SK-N-SH treated with all-trans-retinoic acid at 6 μM for 48 hours (cell line): ENCODE results near the gene FOXN3.

Experiments
- ATAC-seq: fragments of 200-7000 bp; cut with Tn5 transposase; 3 replicates; pipeline ENCODE4 v1.9.1; 2020; ENCODE audit warnings: mild to moderate bottlenecking, moderate library complexity
- ARNTL ChIP-seq: fragments of 450-650 bp; formaldehyde crosslinking; IDR thresholded peaks from 2 replicates; pipeline ENCODE4 v1.5.0; 2020; ENCODE audit warnings: low read depth, mild to moderate bottlenecking, moderate library complexity, borderline replicate concordance
- BACH2 ChIP-seq: fragments of 250-450 bp; sonication (Bioruptor Pico); IDR thresholded peaks from 2 replicates; pipeline ENCODE4 v1.9.0; 2021; ENCODE audit warnings: mild to moderate bottlenecking, borderline replicate concordance
- CSDC2 ChIP-seq: fragments of 250-450 bp; sonication (Bioruptor Pico); IDR thresholded peaks from 2 replicates; pipeline ENCODE4 v1.5.0; 2020; ENCODE audit warnings: mild to moderate bottlenecking, moderate library complexity
- ESRRG ChIP-seq: fragments of 250-450 bp; sonication (Bioruptor Pico); IDR thresholded peaks from 2 replicates; pipeline ENCODE4 v1.6.1; 2021; ENCODE audit warnings: mild to moderate bottlenecking
- GLIS3 ChIP-seq: fragments of 250-450 bp; sonication (Bioruptor Pico); IDR thresholded peaks from 2 replicates; pipeline ENCODE4 v1.5.0; 2020; ENCODE audit warnings: mild to moderate bottlenecking, moderate library complexity
- ISL1 ChIP-seq: fragments of 250-450 bp; sonication (Bioruptor Pico); IDR thresholded peaks from 2 replicates; pipeline ENCODE4 v2.1.2; 2022; ENCODE audit warnings: mild to moderate bottlenecking, moderate library complexity
- OSR1 ChIP-seq: fragments of 250-450 bp; sonication (Bioruptor Pico); IDR thresholded peaks from 2 replicates; pipeline ENCODE4 v1.8.0; 2022; ENCODE audit warnings: moderate library complexity, mild to moderate bottlenecking, inconsistent platforms
- PPARA ChIP-seq: fragments of 250-450 bp; sonication (Bioruptor Pico); IDR thresholded peaks from 2 replicates; pipeline ENCODE4 v1.5.0; 2020; ENCODE audit warnings: mild to moderate bottlenecking, borderline replicate concordance
- RARB ChIP-seq: fragments of 250-450 bp; sonication (Bioruptor Pico); IDR thresholded peaks from 2 replicates; pipeline ENCODE4 v1.8.0; 2021; ENCODE audit warnings: mild to moderate bottlenecking, moderate library complexity
- SNAI2 ChIP-seq: fragments of 250-450 bp; sonication (Bioruptor Pico); IDR thresholded peaks from 2 replicates; pipeline ENCODE4 v1.5.0; 2020; ENCODE audit warnings: mild to moderate bottlenecking, moderate library complexity
- TCF4 ChIP-seq: fragments of 250-450 bp; sonication (Bioruptor Pico); IDR thresholded peaks from 2 replicates; pipeline ENCODE4 v1.8.0; 2021; ENCODE audit warnings: mild to moderate bottlenecking, moderate library complexity, borderline replicate concordance
- TOX ChIP-seq: fragments of 250-450 bp; sonication (Bioruptor Pico); IDR thresholded peaks from 2 replicates; pipeline ENCODE4 v1.8.0; 2021; ENCODE audit warnings: mild to moderate bottlenecking, moderate library complexity, borderline replicate concordance
- ZFP3 ChIP-seq: fragments of 250-450 bp; sonication (Bioruptor Pico); IDR thresholded peaks from 2 replicates; pipeline ENCODE4 v1.5.0; 2020; ENCODE audit warnings: mild to moderate bottlenecking, moderate library complexity
- ZFP30 ChIP-seq: fragments of 450-650 bp; formaldehyde crosslinking; IDR thresholded peaks from 2 replicates; pipeline ENCODE4 v1.5.0; 2022; ENCODE audit warnings: mild to moderate bottlenecking, moderate library complexity
- ZNF565 ChIP-seq: fragments of 450-650 bp; formaldehyde crosslinking; conservative IDR thresholded peaks from 2 replicates; pipeline ENCODE4 v1.5.0; 2020; ENCODE audit warnings: low read depth, mild to moderate bottlenecking, moderate library complexity
- ZNF70 ChIP-seq: fragments of 450-650 bp; formaldehyde crosslinking; IDR thresholded peaks from 2 replicates; pipeline ENCODE4 v1.5.0; 2020; ENCODE audit warnings: mild to moderate bottlenecking, moderate library complexity
- ZNF8 ChIP-seq: fragments of 450-650 bp; formaldehyde crosslinking; IDR thresholded peaks from 2 replicates; pipeline ENCODE4 v1.5.0; 2020; ENCODE audit warnings: mild to moderate bottlenecking, moderate library complexity
- TF ChIP-seq, protein P1 (sequence below): fragments of 250-450 bp; sonication (Bioruptor Pico); IDR thresholded peaks from 2 replicates; pipeline ENCODE4 v1.5.1; 2020; ENCODE audit warnings: low read depth, mild to moderate bottlenecking, moderate library complexity
- TF ChIP-seq, protein P2 (sequence below): fragments of 250-450 bp; sonication (Bioruptor Pico); IDR thresholded peaks from 2 replicates; pipeline ENCODE4 v1.8.0; 2020; ENCODE audit warnings: mild to moderate bottlenecking, moderate library complexity, borderline replicate concordance
- TF ChIP-seq, protein P3 (sequence below): fragments of 250-450 bp; sonication (Bioruptor Pico); IDR thresholded peaks from 2 replicates; pipeline ENCODE4 v1.5.0; 2020; ENCODE audit warnings: mild to moderate bottlenecking, moderate library complexity
- TF ChIP-seq, protein P4 (sequence below): fragments of 250-450 bp; sonication (Bioruptor Pico); IDR thresholded peaks from 2 replicates; pipeline ENCODE4 v1.5.1; 2021; ENCODE audit warnings: mild to moderate bottlenecking, moderate library complexity

The FOXN3 gene

DNA sequence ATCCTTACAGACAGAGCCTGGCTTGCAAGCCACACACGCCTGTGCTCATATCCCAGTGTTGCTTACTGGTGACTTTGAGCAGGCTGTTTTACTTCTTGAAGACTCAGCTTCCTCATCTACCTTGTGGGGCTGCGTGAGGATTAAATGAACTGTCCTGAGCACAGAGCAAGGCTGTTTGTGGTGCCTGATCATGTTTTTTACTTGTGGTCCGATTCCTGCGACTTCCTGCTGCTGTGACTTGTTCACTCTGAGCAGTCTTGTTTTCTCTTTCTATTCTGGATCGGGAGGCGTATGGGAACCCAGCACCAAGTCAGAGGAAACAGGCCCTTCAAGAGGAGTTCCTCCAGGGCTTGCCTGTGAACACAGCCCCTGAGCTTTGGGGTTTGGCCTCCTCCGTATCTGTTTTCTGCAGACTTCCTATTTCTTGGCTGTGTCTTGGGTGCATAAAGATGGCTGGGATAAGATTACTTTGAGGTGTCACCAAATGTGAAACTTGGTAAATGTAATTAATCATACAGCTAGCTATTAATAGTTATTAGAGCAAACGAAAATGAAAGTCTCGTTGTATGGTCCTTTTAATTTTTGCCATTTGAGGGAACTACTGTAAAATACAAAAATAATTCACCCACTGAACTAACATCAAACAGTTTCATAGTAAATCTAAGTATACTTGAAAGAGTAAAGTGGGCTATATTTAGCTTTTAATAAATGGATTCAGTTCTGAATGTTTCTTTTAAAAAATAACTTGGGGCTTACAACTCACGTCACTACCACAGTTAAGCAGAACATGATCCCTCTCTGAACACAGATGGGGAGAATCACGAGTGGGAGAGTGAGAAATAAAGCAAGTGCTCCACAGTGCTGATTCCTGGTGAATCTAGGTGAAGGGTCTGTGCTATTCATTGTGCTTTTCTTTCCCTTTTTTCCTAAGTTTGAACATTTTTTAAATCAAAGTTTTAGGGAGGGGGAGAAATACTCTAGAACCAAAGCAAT lies 251.5 kb downstream of the FOXN3 start:
- TF ChIP-seq GLIS3 (CRISPR knock-in tag) (no peak), ESRRG (no peak), CSDC2 (CRISPR knock-in tag) (no peak), ARNTL (CRISPR knock-in tag) (no peak), RARB (CRISPR knock-in tag) (no peak), SNAI2 (CRISPR knock-in tag) (no peak), ZNF70 (CRISPR knock-in tag) (no peak), TOX (no peak), ZFP3 (no peak), BACH2 (no peak), ZNF565 (CRISPR knock-in tag) (no peak), ZNF8 (CRISPR knock-in tag) (no peak), ZFP30 (CRISPR knock-in tag) (no peak), PPARA (CRISPR knock-in tag) (no peak), OSR1 (CRISPR knock-in tag) (no peak)
- TF ChIP-seq, protein P1, sequence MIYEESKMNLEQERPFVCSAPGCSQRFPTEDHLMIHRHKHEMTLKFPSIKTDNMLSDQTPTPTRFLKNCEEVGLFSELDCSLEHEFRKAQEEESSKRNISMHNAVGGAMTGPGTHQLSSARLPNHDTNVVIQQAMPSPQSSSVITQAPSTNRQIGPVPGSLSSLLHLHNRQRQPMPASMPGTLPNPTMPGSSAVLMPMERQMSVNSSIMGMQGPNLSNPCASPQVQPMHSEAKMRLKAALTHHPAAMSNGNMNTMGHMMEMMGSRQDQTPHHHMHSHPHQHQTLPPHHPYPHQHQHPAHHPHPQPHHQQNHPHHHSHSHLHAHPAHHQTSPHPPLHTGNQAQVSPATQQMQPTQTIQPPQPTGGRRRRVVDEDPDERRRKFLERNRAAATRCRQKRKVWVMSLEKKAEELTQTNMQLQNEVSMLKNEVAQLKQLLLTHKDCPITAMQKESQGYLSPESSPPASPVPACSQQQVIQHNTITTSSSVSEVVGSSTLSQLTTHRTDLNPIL (CRISPR knock-in tag), result no peak
- TF ChIP-seq, protein P2, sequence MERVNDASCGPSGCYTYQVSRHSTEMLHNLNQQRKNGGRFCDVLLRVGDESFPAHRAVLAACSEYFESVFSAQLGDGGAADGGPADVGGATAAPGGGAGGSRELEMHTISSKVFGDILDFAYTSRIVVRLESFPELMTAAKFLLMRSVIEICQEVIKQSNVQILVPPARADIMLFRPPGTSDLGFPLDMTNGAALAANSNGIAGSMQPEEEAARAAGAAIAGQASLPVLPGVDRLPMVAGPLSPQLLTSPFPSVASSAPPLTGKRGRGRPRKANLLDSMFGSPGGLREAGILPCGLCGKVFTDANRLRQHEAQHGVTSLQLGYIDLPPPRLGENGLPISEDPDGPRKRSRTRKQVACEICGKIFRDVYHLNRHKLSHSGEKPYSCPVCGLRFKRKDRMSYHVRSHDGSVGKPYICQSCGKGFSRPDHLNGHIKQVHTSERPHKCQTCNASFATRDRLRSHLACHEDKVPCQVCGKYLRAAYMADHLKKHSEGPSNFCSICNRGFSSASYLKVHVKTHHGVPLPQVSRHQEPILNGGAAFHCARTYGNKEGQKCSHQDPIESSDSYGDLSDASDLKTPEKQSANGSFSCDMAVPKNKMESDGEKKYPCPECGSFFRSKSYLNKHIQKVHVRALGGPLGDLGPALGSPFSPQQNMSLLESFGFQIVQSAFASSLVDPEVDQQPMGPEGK (CRISPR knock-in tag), result no peak
- TF ChIP-seq, protein P3, sequence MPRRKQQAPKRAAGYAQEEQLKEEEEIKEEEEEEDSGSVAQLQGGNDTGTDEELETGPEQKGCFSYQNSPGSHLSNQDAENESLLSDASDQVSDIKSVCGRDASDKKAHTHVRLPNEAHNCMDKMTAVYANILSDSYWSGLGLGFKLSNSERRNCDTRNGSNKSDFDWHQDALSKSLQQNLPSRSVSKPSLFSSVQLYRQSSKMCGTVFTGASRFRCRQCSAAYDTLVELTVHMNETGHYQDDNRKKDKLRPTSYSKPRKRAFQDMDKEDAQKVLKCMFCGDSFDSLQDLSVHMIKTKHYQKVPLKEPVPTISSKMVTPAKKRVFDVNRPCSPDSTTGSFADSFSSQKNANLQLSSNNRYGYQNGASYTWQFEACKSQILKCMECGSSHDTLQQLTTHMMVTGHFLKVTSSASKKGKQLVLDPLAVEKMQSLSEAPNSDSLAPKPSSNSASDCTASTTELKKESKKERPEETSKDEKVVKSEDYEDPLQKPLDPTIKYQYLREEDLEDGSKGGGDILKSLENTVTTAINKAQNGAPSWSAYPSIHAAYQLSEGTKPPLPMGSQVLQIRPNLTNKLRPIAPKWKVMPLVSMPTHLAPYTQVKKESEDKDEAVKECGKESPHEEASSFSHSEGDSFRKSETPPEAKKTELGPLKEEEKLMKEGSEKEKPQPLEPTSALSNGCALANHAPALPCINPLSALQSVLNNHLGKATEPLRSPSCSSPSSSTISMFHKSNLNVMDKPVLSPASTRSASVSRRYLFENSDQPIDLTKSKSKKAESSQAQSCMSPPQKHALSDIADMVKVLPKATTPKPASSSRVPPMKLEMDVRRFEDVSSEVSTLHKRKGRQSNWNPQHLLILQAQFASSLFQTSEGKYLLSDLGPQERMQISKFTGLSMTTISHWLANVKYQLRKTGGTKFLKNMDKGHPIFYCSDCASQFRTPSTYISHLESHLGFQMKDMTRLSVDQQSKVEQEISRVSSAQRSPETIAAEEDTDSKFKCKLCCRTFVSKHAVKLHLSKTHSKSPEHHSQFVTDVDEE (CRISPR knock-in tag), result no peak
- TF ChIP-seq, protein P4, sequence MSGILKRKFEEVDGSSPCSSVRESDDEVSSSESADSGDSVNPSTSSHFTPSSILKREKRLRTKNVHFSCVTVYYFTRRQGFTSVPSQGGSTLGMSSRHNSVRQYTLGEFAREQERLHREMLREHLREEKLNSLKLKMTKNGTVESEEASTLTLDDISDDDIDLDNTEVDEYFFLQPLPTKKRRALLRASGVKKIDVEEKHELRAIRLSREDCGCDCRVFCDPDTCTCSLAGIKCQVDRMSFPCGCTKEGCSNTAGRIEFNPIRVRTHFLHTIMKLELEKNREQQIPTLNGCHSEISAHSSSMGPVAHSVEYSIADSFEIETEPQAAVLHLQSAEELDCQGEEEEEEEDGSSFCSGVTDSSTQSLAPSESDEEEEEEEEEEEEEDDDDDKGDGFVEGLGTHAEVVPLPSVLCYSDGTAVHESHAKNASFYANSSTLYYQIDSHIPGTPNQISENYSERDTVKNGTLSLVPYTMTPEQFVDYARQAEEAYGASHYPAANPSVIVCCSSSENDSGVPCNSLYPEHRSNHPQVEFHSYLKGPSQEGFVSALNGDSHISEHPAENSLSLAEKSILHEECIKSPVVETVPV (CRISPR knock-in tag), result no peak
- no peak for ATAC-seq

DNA sequence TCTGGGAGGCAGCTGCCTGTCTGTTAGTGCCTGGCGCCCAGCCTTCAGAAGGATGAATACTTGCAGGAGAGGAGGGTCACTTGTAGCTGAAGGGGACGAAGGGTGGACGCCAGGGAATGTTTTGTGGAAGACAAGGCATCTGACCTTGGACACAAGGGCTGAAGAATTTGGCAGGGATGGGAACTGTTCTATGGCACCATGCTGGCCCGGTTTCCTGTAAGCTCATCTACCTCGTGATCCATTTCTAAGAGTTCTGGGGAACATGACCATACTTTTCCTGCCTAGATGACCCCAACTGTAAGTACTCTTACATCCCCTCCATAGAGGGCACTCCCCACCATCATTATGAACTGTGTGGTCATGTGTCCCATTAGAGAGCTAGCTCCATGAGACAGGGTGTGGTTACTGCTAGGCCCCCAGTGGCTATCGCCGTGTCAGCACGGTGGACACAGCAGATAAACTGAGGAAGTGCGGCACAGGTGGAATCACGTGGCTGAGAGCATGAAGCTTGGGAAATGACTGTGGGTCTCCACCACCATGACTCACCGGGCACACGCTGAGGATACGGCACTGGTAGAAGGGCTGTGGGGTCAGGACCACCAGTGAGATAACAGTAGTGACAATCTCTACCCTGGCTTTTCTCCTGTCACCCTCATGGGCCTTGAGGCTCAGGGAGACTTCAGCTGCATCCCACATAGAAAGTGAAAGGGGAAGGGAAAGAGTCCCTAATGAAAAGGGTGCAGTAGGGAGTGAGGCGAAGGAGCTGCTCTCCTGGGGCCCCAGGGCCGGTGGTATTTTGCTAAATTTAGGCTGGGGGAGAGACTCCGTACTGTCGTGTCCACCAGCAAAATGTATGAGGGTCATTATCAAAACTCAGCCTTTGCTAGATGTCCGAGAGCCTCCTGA lies 252.6 kb downstream of the FOXN3 start:
- TF ChIP-seq TOX (no peak), TCF4 (no peak), ESRRG (no peak), GLIS3 (CRISPR knock-in tag) (no peak), ZNF8 (CRISPR knock-in tag) (no peak), ZNF70 (CRISPR knock-in tag) (no peak), ISL1 (CRISPR knock-in tag) (no peak), ZNF565 (CRISPR knock-in tag) (no peak), ZFP30 (CRISPR knock-in tag) (no peak), RARB (CRISPR knock-in tag) (no peak), PPARA (CRISPR knock-in tag) (no peak), ARNTL (CRISPR knock-in tag) (no peak), ZFP3 (no peak), BACH2 (no peak)
- TF ChIP-seq, protein P4 (CRISPR knock-in tag), result no peak
- TF ChIP-seq, protein P3 (CRISPR knock-in tag), result no peak
- TF ChIP-seq, protein P2 (CRISPR knock-in tag), result no peak
- ATAC-seq, result no peak
